Body of pancreas (tissue), 4 donors: Measurements from ENCODE around the gene LFNG.

Experiments
- POLR2A ChIP-seq, 3 donors: fragments of 450-650 bp; IDR thresholded peaks; one replicate each; pipeline ENCODE4 v1.6.1; 2016; ENCODE audit warnings: antibody characterized with exemption in 3 of 3, mild to moderate bottlenecking in 2 of 3
- TF ChIP-seq, protein P1 (sequence below), 7 experiments: fragments of 450-650 bp in 4 of 7; fragments of 200-600 bp in 3 of 7; sonication (generic) in 3 of 7; IDR thresholded peaks; one replicate each; pipeline ENCODE4 v1.5.1; 2016 to 2019; ENCODE audit warnings: antibody characterized with exemption in 7 of 7

DNA sequence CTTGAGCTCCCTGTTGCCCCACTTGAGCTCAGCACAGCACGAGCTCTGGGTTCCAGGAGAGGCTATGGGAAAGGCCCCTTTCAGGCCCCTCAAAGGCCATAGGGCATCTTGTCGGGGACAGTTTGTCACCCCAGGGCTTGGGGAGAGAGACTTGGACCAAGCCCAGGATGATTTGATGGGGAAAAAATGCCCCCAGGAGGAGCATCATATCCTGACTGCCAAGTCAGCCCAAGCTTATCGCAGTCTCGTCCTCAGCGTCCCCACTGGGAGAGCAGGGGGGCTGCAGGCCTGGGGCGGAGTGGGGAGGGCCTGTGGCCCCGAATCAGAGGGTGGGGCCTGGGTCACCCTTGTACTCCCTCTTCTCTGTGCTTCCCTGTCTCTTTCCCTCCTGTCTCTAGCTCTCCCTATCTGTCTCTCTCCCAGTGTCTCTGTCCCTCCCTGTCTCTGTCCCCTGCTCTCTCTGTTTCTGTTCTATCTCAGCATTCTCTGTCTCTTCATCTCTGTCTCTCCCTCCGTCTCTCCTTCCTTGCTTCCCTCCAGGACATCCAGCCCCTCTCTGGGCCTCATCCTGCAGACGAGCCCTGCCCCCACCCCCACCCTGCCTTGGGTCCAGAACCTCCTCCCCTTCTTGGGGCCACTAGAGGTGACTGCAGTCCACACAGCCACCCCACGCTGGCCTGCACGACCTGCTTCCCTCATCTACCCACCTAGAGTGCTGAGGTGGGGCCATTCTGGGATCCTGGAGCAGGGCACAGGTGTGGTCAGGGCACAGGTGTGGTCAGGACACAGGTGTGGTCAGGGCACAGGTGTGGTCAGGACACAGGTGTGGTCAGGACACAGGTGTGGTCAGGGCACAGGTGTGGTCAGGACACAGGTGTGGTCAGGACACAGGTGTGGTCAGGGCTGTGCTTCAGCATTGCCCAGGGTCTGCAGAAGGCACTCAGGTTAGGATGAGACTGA lies 26.1 kb upstream of the LFNG start:
- no peak for TF ChIP-seq POLR2A (IDR thresholded peaks at IDR 0.05)
- TF ChIP-seq, protein P1, sequence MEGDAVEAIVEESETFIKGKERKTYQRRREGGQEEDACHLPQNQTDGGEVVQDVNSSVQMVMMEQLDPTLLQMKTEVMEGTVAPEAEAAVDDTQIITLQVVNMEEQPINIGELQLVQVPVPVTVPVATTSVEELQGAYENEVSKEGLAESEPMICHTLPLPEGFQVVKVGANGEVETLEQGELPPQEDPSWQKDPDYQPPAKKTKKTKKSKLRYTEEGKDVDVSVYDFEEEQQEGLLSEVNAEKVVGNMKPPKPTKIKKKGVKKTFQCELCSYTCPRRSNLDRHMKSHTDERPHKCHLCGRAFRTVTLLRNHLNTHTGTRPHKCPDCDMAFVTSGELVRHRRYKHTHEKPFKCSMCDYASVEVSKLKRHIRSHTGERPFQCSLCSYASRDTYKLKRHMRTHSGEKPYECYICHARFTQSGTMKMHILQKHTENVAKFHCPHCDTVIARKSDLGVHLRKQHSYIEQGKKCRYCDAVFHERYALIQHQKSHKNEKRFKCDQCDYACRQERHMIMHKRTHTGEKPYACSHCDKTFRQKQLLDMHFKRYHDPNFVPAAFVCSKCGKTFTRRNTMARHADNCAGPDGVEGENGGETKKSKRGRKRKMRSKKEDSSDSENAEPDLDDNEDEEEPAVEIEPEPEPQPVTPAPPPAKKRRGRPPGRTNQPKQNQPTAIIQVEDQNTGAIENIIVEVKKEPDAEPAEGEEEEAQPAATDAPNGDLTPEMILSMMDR (IDR thresholded peaks at IDR 0.05) = no peak
